Stimulated activated CD8-positive, alpha-beta memory T cell treated with anti-CD3 and anti-CD28 coated beads, Interleukin-7, amount 100 ng/mL, for 24 hours (primary cell): ENCODE data around the gene APBA2.
"Not testable (repeated sequence)": the region's sequence is repeated elsewhere in the genome, so short reads cannot be mapped to it uniquely, and the experiment has no call there.

Experiments
- DNase-seq: peaks from one replicate; pipeline ENCODE4 v3.0.0-alpha.2; 2020; ENCODE audit warnings: low read depth

The APBA2 gene

DNA sequence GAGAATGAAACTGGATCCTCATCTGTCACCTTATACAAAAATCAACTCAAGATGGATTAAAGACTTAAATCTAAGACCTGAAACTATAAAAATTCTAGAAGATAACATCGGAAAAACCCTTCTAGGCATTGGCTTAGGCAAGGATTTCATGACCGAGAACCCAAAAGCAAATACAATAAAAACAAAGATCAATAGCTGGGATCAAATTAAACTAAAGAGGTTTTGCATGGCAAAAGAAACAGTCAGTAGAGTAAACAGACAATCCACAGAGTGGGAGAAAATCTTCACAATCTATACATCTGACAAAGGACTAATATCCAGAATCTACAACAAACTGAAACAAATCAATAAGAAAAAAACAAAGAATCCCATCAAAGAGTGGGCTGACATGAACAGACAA lies 281.3 kb downstream of the APBA2 start:
- not testable (repeated sequence) for DNase-seq
